OCI-LY3 (cell line): ENCODE results near the gene AP2M1.

Source experiments
- H2AFZ ChIP-seq: fragments of 200-600, 300-600 bp; shearing (Covaris generic); 2 replicates; pipeline ENCODE4 v1.6.0; 2014; ENCODE audit warnings: antibody characterized with exemption, low read depth, low read length
- H3K27ac ChIP-seq: fragments of 200-600, 300-600 bp; sonication (generic); 2 replicates; pipeline ENCODE4 v1.5.1; 2014; ENCODE audit warnings: mild to moderate bottlenecking, low read length, moderate library complexity, mixed read lengths
- H3K27me3 ChIP-seq: fragments of 200-600, 300-600 bp; sonication (generic); 2 replicates; pipeline ENCODE4 v1.6.1; 2014; ENCODE audit warnings: low read depth, low read length, mixed read lengths
- H3K36me3 ChIP-seq: fragments of 200-600, 300-600 bp; sonication (generic); replicated peaks from 2 replicates; pipeline ENCODE3; 2014; ENCODE audit warnings: low read depth, low read length, mixed read lengths
- H3K4me1 ChIP-seq: fragments of 300-600, 200-600 bp; sonication (generic); 2 replicates; pipeline ENCODE4 v1.6.1; 2014; ENCODE audit warnings: low read length, mixed read lengths
- H3K4me2 ChIP-seq: fragments of 200-600, 300-600 bp; sonication (generic); 2 replicates; pipeline ENCODE4 v1.6.1; 2014; ENCODE audit warnings: low read length, mixed read lengths
- H3K4me3 ChIP-seq: fragments of 300-600, 200-600 bp; sonication (generic); 2 replicates; pipeline ENCODE4 v1.5.1; 2014; ENCODE audit warnings: antibody characterized with exemption, mild to moderate bottlenecking, low read length, moderate library complexity
- H3K79me2 ChIP-seq: fragments of 300-600, 200-600 bp; shearing (Covaris generic); 2 replicates; pipeline ENCODE4 v1.6.1; 2014; ENCODE audit warnings: mild to moderate bottlenecking, low read length, mixed read lengths
- H3K9ac ChIP-seq: fragments of 300-600, 200-600 bp; shearing (Covaris generic); 2 replicates; pipeline ENCODE4 v1.6.0; 2014; ENCODE audit warnings: mild to moderate bottlenecking, low read length, moderate library complexity
- H3K9me3 ChIP-seq: fragments of 200-600, 300-600 bp; shearing (Covaris generic); 2 replicates; pipeline ENCODE4 v1.6.1; 2014; ENCODE audit warnings: low read length, mixed read lengths; ENCODE audit not compliant: insufficient read depth
- H4K20me1 ChIP-seq: fragments of 200-600, 300-600 bp; sonication (generic); 2 replicates; pipeline ENCODE4 v1.6.1; 2016; ENCODE audit warnings: low read length, mixed read lengths; ENCODE audit not compliant: insufficient read depth
- EZH2phosphoT487 ChIP-seq: fragments of 200-600 bp; shearing (Covaris generic); IDR thresholded peaks from 2 replicates; pipeline ENCODE4 v1.6.1; 2018; ENCODE audit warnings: antibody characterized with exemption, mixed run types, low read depth
- TF ChIP-seq, protein P1 (sequence below): fragments of 200-600, 300-600 bp; sonication (generic); IDR thresholded peaks from 2 replicates; pipeline ENCODE4 v1.5.1; 2014; ENCODE audit warnings: antibody characterized with exemption, low read length, low read depth

AP2M1 gene

GRCh38 chr3:184230081-184230602 is 55.5 kb downstream of the AP2M1 start:
- Histone ChIP-seq H3K27ac (no peak overlapping the region), H4K20me1 (no peaks in the 10 kb centered on the region), H2AFZ (peak overlapping the region; percentile 37), H3K9ac (peak overlapping the region; percentile 43; the same call in 1 of the 2 replicates), H3K36me3 (no peaks in the 10 kb centered on the region), H3K79me2 (no peaks in the 10 kb centered on the region), H3K27me3 (peaks cover 19% of the 10 kb centered on the region), H3K9me3 (no peaks in the 10 kb centered on the region), H3K4me2 (peak overlapping the region; percentile 76), H3K4me3 (peak overlapping the region; percentile 83), H3K4me1 (0 out of 2 replicates have a peak, but pooled peaks cover 2% of the 10 kb centered on the region)
- TF ChIP-seq, protein P1, sequence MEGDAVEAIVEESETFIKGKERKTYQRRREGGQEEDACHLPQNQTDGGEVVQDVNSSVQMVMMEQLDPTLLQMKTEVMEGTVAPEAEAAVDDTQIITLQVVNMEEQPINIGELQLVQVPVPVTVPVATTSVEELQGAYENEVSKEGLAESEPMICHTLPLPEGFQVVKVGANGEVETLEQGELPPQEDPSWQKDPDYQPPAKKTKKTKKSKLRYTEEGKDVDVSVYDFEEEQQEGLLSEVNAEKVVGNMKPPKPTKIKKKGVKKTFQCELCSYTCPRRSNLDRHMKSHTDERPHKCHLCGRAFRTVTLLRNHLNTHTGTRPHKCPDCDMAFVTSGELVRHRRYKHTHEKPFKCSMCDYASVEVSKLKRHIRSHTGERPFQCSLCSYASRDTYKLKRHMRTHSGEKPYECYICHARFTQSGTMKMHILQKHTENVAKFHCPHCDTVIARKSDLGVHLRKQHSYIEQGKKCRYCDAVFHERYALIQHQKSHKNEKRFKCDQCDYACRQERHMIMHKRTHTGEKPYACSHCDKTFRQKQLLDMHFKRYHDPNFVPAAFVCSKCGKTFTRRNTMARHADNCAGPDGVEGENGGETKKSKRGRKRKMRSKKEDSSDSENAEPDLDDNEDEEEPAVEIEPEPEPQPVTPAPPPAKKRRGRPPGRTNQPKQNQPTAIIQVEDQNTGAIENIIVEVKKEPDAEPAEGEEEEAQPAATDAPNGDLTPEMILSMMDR, result no peak
- no peak for TF ChIP-seq EZH2phosphoT487

DNA sequence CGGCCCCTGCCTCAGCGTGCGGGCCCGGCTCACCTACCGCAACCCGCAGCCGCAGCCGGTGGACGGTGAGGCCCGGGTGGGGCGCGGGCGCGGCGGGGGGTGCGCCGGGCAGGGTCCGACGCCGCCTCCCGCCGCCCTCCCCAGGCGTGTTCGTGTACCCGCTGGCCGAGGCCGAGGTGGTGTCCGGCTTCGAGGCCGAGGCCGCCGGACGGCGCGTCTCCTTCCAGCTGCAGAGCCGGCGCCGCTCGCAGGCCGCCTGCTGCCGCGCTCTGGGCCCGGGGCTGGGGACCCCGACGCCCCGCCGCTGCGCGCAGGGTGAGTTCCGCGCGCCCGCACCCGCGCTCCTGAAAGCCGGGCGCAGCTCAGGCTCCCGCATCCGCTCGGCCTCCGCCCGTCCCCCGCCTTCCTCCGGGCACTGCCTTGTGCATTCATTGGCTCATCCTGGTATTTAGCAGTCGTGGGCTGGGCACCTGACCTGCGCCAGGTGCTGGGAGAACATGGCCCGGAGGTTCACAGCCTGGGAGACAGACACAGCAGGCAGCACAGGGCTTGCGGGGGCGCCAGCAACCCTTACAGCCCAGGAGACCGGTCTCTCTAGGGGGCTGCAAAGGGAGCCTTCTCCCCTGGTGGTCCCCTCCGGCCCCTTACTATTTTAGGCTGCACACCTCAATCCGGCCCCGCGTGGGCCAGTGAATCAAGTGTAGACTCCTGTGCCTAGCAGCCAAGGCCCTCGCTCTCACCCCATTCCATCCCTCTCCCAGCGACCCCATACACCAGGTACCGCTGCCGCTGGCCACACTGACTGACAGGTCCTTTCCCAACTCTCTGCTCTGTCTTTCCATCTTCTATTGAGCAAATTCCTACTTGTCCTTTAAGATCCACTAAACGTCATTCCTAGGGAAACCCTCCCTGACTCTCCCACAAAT is 56.2 kb downstream of the AP2M1 start:
- Histone ChIP-seq H3K4me3 (no peak overlapping the region), H3K79me2 (no peaks in the 10 kb centered on the region), H4K20me1 (no peaks in the 10 kb centered on the region), H3K36me3 (no peaks in the 10 kb centered on the region), H3K4me2 (no peak overlapping the region), H3K9ac (no peak overlapping the region), H2AFZ (no peak overlapping the region), H3K4me1 (0 out of 2 replicates have a peak, but pooled peaks cover 2% of the 10 kb centered on the region), H3K9me3 (no peaks in the 10 kb centered on the region), H3K27me3 (peaks cover 19% of the 10 kb centered on the region), H3K27ac (no peak overlapping the region)
- TF ChIP-seq, protein P1, result no peak
- no peak for TF ChIP-seq EZH2phosphoT487

DNA sequence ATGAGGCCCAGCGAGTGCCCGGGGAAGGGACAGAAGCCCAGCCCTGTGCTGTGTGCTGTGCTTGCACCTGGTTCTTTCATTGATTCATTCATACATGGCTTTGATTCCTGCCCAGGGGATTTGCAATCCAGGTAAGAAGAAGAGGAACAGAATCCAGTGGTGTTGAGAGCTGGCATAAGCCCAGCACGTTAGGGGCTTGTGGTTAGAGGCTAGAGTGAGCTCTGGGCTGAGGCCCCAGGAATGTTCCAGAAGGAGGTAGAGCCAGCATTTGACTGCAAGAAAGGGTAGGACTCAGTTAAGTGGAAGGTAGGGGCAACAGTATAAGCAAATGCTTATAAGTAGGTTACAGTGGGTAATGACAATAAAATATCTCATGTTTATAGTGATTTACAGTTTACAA is 57.0 kb downstream of the AP2M1 start:
- TF ChIP-seq EZH2phosphoT487, result no peak
- TF ChIP-seq, protein P1, result no peak
- no peaks in the 10 kb centered on the region for H3K36me3 ChIP-seq
- H3K27me3 ChIP-seq, result peaks cover 16% of the 10 kb centered on the region
- 0 out of 2 replicates have a peak, but pooled peaks cover 2% of the 10 kb centered on the region for H3K4me1 ChIP-seq
- no peak overlapping the region for H3K4me2 ChIP-seq
- H3K9ac ChIP-seq, result no peak overlapping the region
- no peaks in the 10 kb centered on the region for H4K20me1 ChIP-seq
- no peak overlapping the region for H3K27ac ChIP-seq
- H2AFZ ChIP-seq, result no peak overlapping the region
- no peaks in the 10 kb centered on the region for H3K9me3 ChIP-seq
- no peak overlapping the region for H3K4me3 ChIP-seq
- H3K79me2 ChIP-seq, result no peaks in the 10 kb centered on the region

GRCh38 chr3:184233127-184233843 is 58.6 kb downstream of the AP2M1 start:
- no peak overlapping the region for H3K9ac ChIP-seq
- 0 out of 2 replicates have a peak, but pooled peaks cover 2% of the 10 kb centered on the region for H3K4me1 ChIP-seq
- H4K20me1 ChIP-seq, result no peaks in the 10 kb centered on the region
- no peak overlapping the region for H2AFZ ChIP-seq
- TF ChIP-seq EZH2phosphoT487, result no peak
- TF ChIP-seq, protein P1, result no peak
- no peak overlapping the region for H3K4me2 ChIP-seq
- peaks cover 7% of the 10 kb centered on the region for H3K27me3 ChIP-seq
- H3K79me2 ChIP-seq, result no peaks in the 10 kb centered on the region
- H3K9me3 ChIP-seq, result no peaks in the 10 kb centered on the region
- H3K4me3 ChIP-seq, result no peak overlapping the region
- no peak overlapping the region for H3K27ac ChIP-seq
- H3K36me3 ChIP-seq, result no peaks in the 10 kb centered on the region
